Common myeloid progenitor, CD34-positive (primary cell): ENCODE results near the gene PROK2.

Experiments
- CTCF ChIA-PET: fragments of 350-600 bp; sonication (Branson Sonifier 250); formaldehyde crosslinking; loops from one replicate; lab custom pipeline; 2021; ENCODE audit warnings: antibody characterized with exemption; lab: Charles Lee
- POLR2A ChIA-PET: fragments of 350-600 bp; sonication (Branson Sonifier 250); formaldehyde crosslinking; loops from one replicate; lab custom pipeline; 2021; ENCODE audit warnings: antibody characterized with exemption; lab: Charles Lee
- DNase-seq, 3 donors: peaks; one replicate each; pipeline versions ENCODE4 v3.0.0 to v3.0.0-alpha.2; 2013
- H3K27ac ChIP-seq, 2 experiments: 1 replicate in 1 of 2; 2 replicates in 1 of 2; pipeline ENCODE4 v1.7.0; 2013; ENCODE audit warnings: inconsistent platforms in 2 of 2, low read length in 2 of 2, mild to moderate bottlenecking in 2 of 2, low read depth in 1 of 2, moderate library complexity in 1 of 2; ENCODE audit not compliant: severe bottlenecking in 2 of 2, insufficient read depth in 1 of 2, poor library complexity in 1 of 2
- H3K27me3 ChIP-seq, 5 experiments: replicated peaks in 2 of 5; 1 replicate in 3 of 5; 2 replicates in 2 of 5; pipeline versions ENCODE4 v1.6.1 to v1.7.0; 2013; ENCODE audit warnings: low read length in 4 of 5, mild to moderate bottlenecking in 2 of 5, moderate library complexity in 2 of 5, inconsistent platforms in 1 of 5; ENCODE audit not compliant: insufficient read depth in 5 of 5, control insufficient read depth in 4 of 5
- H3K36me3 ChIP-seq, 4 experiments: 1 replicate in 2 of 4; 2 replicates in 2 of 4; pipeline versions ENCODE4 v1.6.1 to v1.7.0; 2013; ENCODE audit warnings: low read length in 3 of 4, control low read depth in 1 of 4, mild to moderate bottlenecking in 1 of 4; ENCODE audit not compliant: control insufficient read depth in 4 of 4, insufficient read depth in 4 of 4
- H3K4me1 ChIP-seq, 4 experiments: 1 replicate in 3 of 4; 2 replicates in 1 of 4; pipeline versions ENCODE4 v1.6.1 to v1.7.1; 2013; ENCODE audit warnings: low read length in 3 of 4, mild to moderate bottlenecking in 3 of 4, control low read depth in 1 of 4, inconsistent platforms in 1 of 4, moderate library complexity in 1 of 4; ENCODE audit not compliant: control insufficient read depth in 4 of 4, insufficient read depth in 4 of 4; ENCODE audit errors: control extremely low read depth in 1 of 4
- H3K4me3 ChIP-seq, 7 experiments: 1 replicate in 4 of 7; 2 replicates in 3 of 7; pipeline versions ENCODE4 v1.5.1 to v1.7.0; 2013; ENCODE audit warnings: mild to moderate bottlenecking in 7 of 7, low read length in 6 of 7, moderate library complexity in 6 of 7, inconsistent platforms in 2 of 7, low read depth in 2 of 7, control low read depth in 1 of 7; ENCODE audit not compliant: insufficient read depth in 4 of 7, control insufficient read depth in 1 of 7; ENCODE audit errors: extremely low read depth in 1 of 7
- H3K9me3 ChIP-seq, 5 experiments: 1 replicate in 4 of 5; 2 replicates in 1 of 5; pipeline versions ENCODE4 v1.6.1 to v1.7.1; 2013; ENCODE audit warnings: low read length in 4 of 5, mild to moderate bottlenecking in 2 of 5, inconsistent platforms in 1 of 5, low read depth in 1 of 5, moderate library complexity in 1 of 5; ENCODE audit not compliant: control insufficient read depth in 4 of 5, insufficient read depth in 2 of 5; ENCODE audit errors: control extremely low read depth in 1 of 5
- WGBS: methylation state at CpG from one replicate; pipeline ENCODE4 v1.1.5; 2013; ENCODE audit not compliant: insufficient coverage; 5-methylcytosine and 5-hydroxymethylcytosine counted together

PROK2 gene

GRCh38 chr3:71771884-71772283, 13.1 kb downstream of the PROK2 start:
- no CpG with 5 or more reads among the region's 1 CpG for WGBS
- CTCF ChIA-PET: no interaction called here

GRCh38 chr3:71771126-71771525, 13.8 kb downstream of the PROK2 start:
- H3K4me1 ChIP-seq: peaks cover 0 to 2% (median 0%) of the 10 kb centered on the region in 4 experiments
- DNase-seq: no peak
- WGBS: 100% methylated on average over 4 of the region's 5 CpGs
- H3K36me3 ChIP-seq: peaks cover 0 to 25% (median 0%) of the 10 kb centered on the region in 4 experiments
- H3K27ac ChIP-seq: no peak overlapping the region
- POLR2A ChIA-PET: interaction anchor here (0.6 kb wide), 1 partner anchor 959 kb away, joined by 3 read pairs; no protein-coding TSS in a partner anchor
- H3K27me3 ChIP-seq: no peaks in the 10 kb centered on the region
- CTCF ChIA-PET: no interaction called here
- no peaks in the 10 kb centered on the region for H3K9me3 ChIP-seq
- no peak overlapping the region for H3K4me3 ChIP-seq

More at GRCh38 chr3:71771884-71772283, 13.1 kb downstream of the PROK2 start:
- POLR2A ChIA-PET: no interaction called here
- no peak overlapping the region for H3K27ac ChIP-seq
- peaks cover 0 to 6% (median 0%) of the 10 kb centered on the region in 4 experiments for H3K4me1 ChIP-seq
- H3K4me3 ChIP-seq: no peak overlapping the region
- no peaks in the 10 kb centered on the region for H3K27me3 ChIP-seq
- no peaks in the 10 kb centered on the region for H3K9me3 ChIP-seq
- DNase-seq: no peak
- H3K36me3 ChIP-seq: peaks cover 0 to 25% (median 0%) of the 10 kb centered on the region in 4 experiments

GRCh38 chr3:71763426-71763825, 21.5 kb downstream of the PROK2 start:
- Histone ChIP-seq H3K36me3 (no peaks in the 10 kb centered on the region), H3K9me3 (no peaks in the 10 kb centered on the region), H3K27ac (no peak overlapping the region), H3K27me3 (peaks cover 0 to 4% (median 0%) of the 10 kb centered on the region in 5 experiments), H3K4me1 (peaks cover 0 to 4% (median 1%) of the 10 kb centered on the region in 4 experiments), H3K4me3 (no peak overlapping the region)
- no peak for DNase-seq
- POLR2A ChIA-PET: interaction anchor here (1.5 kb wide), 1 partner anchor 8 kb away, joined by 4 read pairs; no protein-coding TSS in a partner anchor
- CTCF ChIA-PET: interaction anchor here (0.6 to 1.8 kb wide), 2 partner anchors 9 to 80 kb away, joined by 3 to 6 read pairs; no protein-coding TSS in a partner anchor
- 82% methylated on average over 2 of the region's 5 CpGs for WGBS

- peaks cover 0 to 9% (median 1%) of the 10 kb centered on the region in 5 experiments for H3K27me3 ChIP-seq
- H3K27ac ChIP-seq: no peak overlapping the region
- H3K4me1 ChIP-seq: peaks cover 0 to 9% (median 3%) of the 10 kb centered on the region in 4 experiments
- no CpG with 5 or more reads among the region's 1 CpG for WGBS
- H3K4me3 ChIP-seq: no peak overlapping the region
- ChIA-PET POLR2A (interaction anchor here (0.7 kb wide), 1 partner anchor 10 kb away, joined by 3 read pairs; no protein-coding TSS in a partner anchor), CTCF (interaction anchor here (1.2 to 2.2 kb wide), 3 partner anchors 9 to 28 kb away, joined by 3 to 5 read pairs (median 3); no protein-coding TSS in a partner anchor)
- H3K9me3 ChIP-seq: no peaks in the 10 kb centered on the region
- no peaks in the 10 kb centered on the region for H3K36me3 ChIP-seq
- no peak for DNase-seq
Measured at GRCh38 chr3:71760140-71760539, 24.8 kb downstream of the PROK2 start.

- WGBS: 72% methylated on average over 4 of the region's 5 CpGs
- Histone ChIP-seq H3K4me1 (peaks cover 0 to 17% (median 7%) of the 10 kb centered on the region in 4 experiments), H3K27me3 (peaks cover 0 to 9% (median 3%) of the 10 kb centered on the region in 5 experiments), H3K36me3 (no peaks in the 10 kb centered on the region), H3K9me3 (no peaks in the 10 kb centered on the region), H3K27ac (no peak overlapping the region), H3K4me3 (no peak overlapping the region)
- ChIA-PET CTCF (interaction anchor here (1.5 kb wide), 1 partner anchor 10 kb away, joined by 3 read pairs; no protein-coding TSS in a partner anchor), POLR2A (interaction anchor here (0.7 kb wide), 1 partner anchor 9 kb away, joined by 3 read pairs; no protein-coding TSS in a partner anchor)
- DNase-seq: no peak
Measured at GRCh38 chr3:71759401-71759800, 25.5 kb downstream of the PROK2 start.

- H3K4me3 ChIP-seq: no peak overlapping the region
- H3K27me3 ChIP-seq: peaks cover 0 to 10% (median 4%) of the 10 kb centered on the region in 5 experiments
- ChIA-PET CTCF (no interaction called here), POLR2A (interaction anchor here (0.6 kb wide), 1 partner anchor 12 kb away, joined by 3 read pairs; no protein-coding TSS in a partner anchor)
- no peak overlapping the region for H3K27ac ChIP-seq
- DNase-seq: no peak
- 80% methylated on average over 1 of the region's 2 CpGs for WGBS
- H3K36me3 ChIP-seq: no peaks in the 10 kb centered on the region
- no peaks in the 10 kb centered on the region for H3K9me3 ChIP-seq
- H3K4me1 ChIP-seq: peaks cover 0 to 24% (median 15%) of the 10 kb centered on the region in 4 experiments
Measured at GRCh38 chr3:71758091-71758490, 26.9 kb downstream of the PROK2 start.
